HEK293 (cell line): ENCODE results near the gene ACSS1.

Source experiments
- CTCF ChIA-PET: fragments of 350-600 bp; formaldehyde crosslinking; extraction: SDS; loops from one replicate; lab custom pipeline; 2021; ENCODE audit warnings: antibody characterized with exemption; lab: Yijun Ruan, JAX
- POLR2A ChIA-PET: fragments of 300-600 bp; formaldehyde crosslinking; extraction: SDS; loops from one replicate; lab custom pipeline; 2020; ENCODE audit warnings: antibody characterized with exemption, inconsistent platforms; lab: Yijun Ruan, JAX
- H3K27ac ChIP-seq: fragments of 200-500 bp; sonication (Bioruptor generic); 2 replicates; pipeline ENCODE4 v1.5.1; 2014; ENCODE audit warnings: low read depth, low read length, control low read depth, inconsistent platforms; ENCODE audit errors: extremely low read depth
- H3K36me3 ChIP-seq, 2 experiments: fragments of 200-500 bp in 1 of 2; sonication (Bioruptor generic) in 1 of 2; 1 replicate in 1 of 2; 2 replicates in 1 of 2; pipeline ENCODE4 v1.5.1; 2014 to 2017; ENCODE audit warnings: inconsistent platforms in 2 of 2, low read length in 2 of 2; ENCODE audit not compliant: control insufficient read depth in 2 of 2, insufficient read depth in 1 of 2
- H3K4me1 ChIP-seq: fragments of 200-500 bp; sonication (Bioruptor generic); 2 replicates; pipeline ENCODE4 v1.5.1; 2014; ENCODE audit warnings: mild to moderate bottlenecking, low read length, inconsistent platforms; ENCODE audit not compliant: control insufficient read depth, insufficient read depth
- H3K4me3 ChIP-seq: 2 replicates; pipeline ENCODE4 v1.5.1; 2011; ENCODE audit warnings: low read depth, mild to moderate bottlenecking, control low read depth, low read length, moderate library complexity
- H3K9me3 ChIP-seq: fragments of 200-500 bp; sonication (Bioruptor generic); 2 replicates; pipeline ENCODE4 v1.5.1; 2014; ENCODE audit warnings: low read depth, low read length, inconsistent platforms; ENCODE audit not compliant: control insufficient read depth, insufficient read depth
- EGR2 ChIP-seq: fragments of 450-650 bp; formaldehyde crosslinking; IDR thresholded peaks from 2 replicates; pipeline ENCODE4 v1.5.1; 2016; ENCODE audit warnings: low read depth, missing biosample characterization, missing genetic modification characterization
- YY2 ChIP-seq: fragments of 450-650 bp; formaldehyde crosslinking; IDR thresholded peaks from 2 replicates; pipeline ENCODE4 v1.5.1; 2016; ENCODE audit warnings: missing biosample characterization, missing genetic modification characterization
- ZBTB8A ChIP-seq: fragments of 450-650 bp; formaldehyde crosslinking; IDR thresholded peaks from 2 replicates; pipeline ENCODE4 v1.5.1; 2016; ENCODE audit warnings: missing biosample characterization, missing genetic modification characterization
- ZNF2 ChIP-seq: fragments of 450-650 bp; formaldehyde crosslinking; IDR thresholded peaks from 2 replicates; pipeline ENCODE4 v1.5.1; 2016; ENCODE audit warnings: missing biosample characterization, missing genetic modification characterization
- ZNF211 ChIP-seq: fragments of 450-650 bp; formaldehyde crosslinking; IDR thresholded peaks from 2 replicates; pipeline ENCODE4 v1.5.1; 2016; ENCODE audit warnings: low read depth, missing biosample characterization, missing genetic modification characterization
- ZNF239 ChIP-seq: fragments of 450-650 bp; formaldehyde crosslinking; IDR thresholded peaks from 2 replicates; pipeline ENCODE4 v1.5.1; 2016; ENCODE audit warnings: missing biosample characterization, missing genetic modification characterization
- ZNF585B ChIP-seq: fragments of 450-650 bp; formaldehyde crosslinking; IDR thresholded peaks from 2 replicates; pipeline ENCODE4 v1.5.1; 2016; ENCODE audit warnings: missing biosample characterization, missing genetic modification characterization
- ZNF596 ChIP-seq: fragments of 450-650 bp; IDR thresholded peaks from 2 replicates; pipeline ENCODE4 v1.5.0; 2018; ENCODE audit warnings: missing biosample characterization, mild to moderate bottlenecking, missing genetic modification characterization, moderate library complexity
- ZNF776 ChIP-seq: fragments of 450-650 bp; formaldehyde crosslinking; IDR thresholded peaks from 2 replicates; pipeline ENCODE4 v1.5.0; 2017; ENCODE audit warnings: missing biosample characterization, missing genetic modification characterization, borderline replicate concordance
- ZXDB ChIP-seq: fragments of 450-650 bp; formaldehyde crosslinking; IDR thresholded peaks from 2 replicates; pipeline ENCODE4 v1.5.1; 2016; ENCODE audit warnings: missing biosample characterization, missing genetic modification characterization
- TF ChIP-seq, protein P1 (sequence below): fragments of 450-650 bp; formaldehyde crosslinking; IDR thresholded peaks from 2 replicates; pipeline ENCODE4 v1.5.1; 2016; ENCODE audit warnings: missing biosample characterization, missing genetic modification characterization, low read depth
- TF ChIP-seq, protein P2 (sequence below): fragments of 450-650 bp; formaldehyde crosslinking; IDR thresholded peaks from 2 replicates; pipeline ENCODE4 v1.5.1; 2016; ENCODE audit warnings: missing biosample characterization, missing genetic modification characterization
- TF ChIP-seq, protein P3 (sequence below): sonication (generic); formaldehyde crosslinking; IDR thresholded peaks from 2 replicates; pipeline ENCODE4 v1.8.1; 2022; ENCODE audit warnings: mild to moderate bottlenecking, moderate library complexity, missing genetic modification reagents
- TF ChIP-seq, protein P4 (sequence below): fragments of 450-650 bp; formaldehyde crosslinking; IDR thresholded peaks from 2 replicates; pipeline ENCODE4 v1.5.1; 2017; ENCODE audit warnings: missing biosample characterization, missing genetic modification characterization
- TF ChIP-seq, protein P5 (sequence below): fragments of 450-650 bp; IDR thresholded peaks from 2 replicates; pipeline ENCODE4 v1.5.1; 2018; ENCODE audit warnings: missing biosample characterization, missing genetic modification characterization
- TF ChIP-seq, protein P6 (sequence below): fragments of 450-650 bp; formaldehyde crosslinking; IDR thresholded peaks from 2 replicates; pipeline ENCODE4 v1.5.1; 2016; ENCODE audit warnings: missing biosample characterization, missing genetic modification characterization, borderline replicate concordance

The ACSS1 gene

DNA sequence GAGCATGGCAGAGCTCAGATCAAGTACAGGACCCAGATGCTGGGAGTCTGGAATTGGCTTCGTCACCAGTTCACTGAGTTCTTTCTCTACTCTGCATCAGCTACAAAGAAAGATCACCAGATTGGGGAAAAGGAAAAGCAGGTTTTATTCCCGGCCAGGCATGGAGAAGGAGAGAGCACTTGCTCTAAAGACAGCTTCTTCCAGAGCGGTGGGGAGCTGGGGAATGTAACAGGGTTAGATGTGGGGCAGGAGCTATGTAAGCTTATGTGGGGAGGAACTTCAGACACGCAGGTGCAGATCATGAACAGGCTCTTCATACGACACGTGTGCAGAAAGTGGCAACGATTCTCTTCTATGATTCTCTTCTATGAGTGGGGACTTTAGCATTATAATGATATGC lies 4.9 kb upstream of the ACSS1 start:
- POLR2A ChIA-PET: interaction anchor here (1.4 kb wide), 1 partner anchor 328 kb away, joined by 3 read pairs; the partner anchor contains the start of gene ABHD12
- CTCF ChIA-PET: interaction anchor here (0.5 to 5.4 kb wide), 8 partner anchors 18 to 1066 kb away, joined by 3 to 70 read pairs (median 3); no protein-coding TSS in a partner anchor
- H3K36me3 ChIP-seq: no peaks in the 10 kb centered on the region
- H3K27ac ChIP-seq: no peak overlapping the region
- H3K9me3 ChIP-seq: no peaks in the 10 kb centered on the region
- H3K4me1 ChIP-seq: no peaks in the 10 kb centered on the region
- no peak overlapping the region for H3K4me3 ChIP-seq
- TF ChIP-seq ZNF776 (tag by site-specific recombination) (no peak), ZNF211 (tag by site-specific recombination) (no peak), EGR2 (no peak), ZBTB8A (tag by site-specific recombination) (no peak), ZNF585B (tag by site-specific recombination) (no peak), ZNF239 (tag by site-specific recombination) (no peak), ZNF2 (tag by site-specific recombination) (no peak), YY2 (tag by site-specific recombination) (no peak), ZXDB (tag by site-specific recombination) (no peak), ZNF596 (tag by site-specific recombination) (no peak)
- TF ChIP-seq, protein P1, sequence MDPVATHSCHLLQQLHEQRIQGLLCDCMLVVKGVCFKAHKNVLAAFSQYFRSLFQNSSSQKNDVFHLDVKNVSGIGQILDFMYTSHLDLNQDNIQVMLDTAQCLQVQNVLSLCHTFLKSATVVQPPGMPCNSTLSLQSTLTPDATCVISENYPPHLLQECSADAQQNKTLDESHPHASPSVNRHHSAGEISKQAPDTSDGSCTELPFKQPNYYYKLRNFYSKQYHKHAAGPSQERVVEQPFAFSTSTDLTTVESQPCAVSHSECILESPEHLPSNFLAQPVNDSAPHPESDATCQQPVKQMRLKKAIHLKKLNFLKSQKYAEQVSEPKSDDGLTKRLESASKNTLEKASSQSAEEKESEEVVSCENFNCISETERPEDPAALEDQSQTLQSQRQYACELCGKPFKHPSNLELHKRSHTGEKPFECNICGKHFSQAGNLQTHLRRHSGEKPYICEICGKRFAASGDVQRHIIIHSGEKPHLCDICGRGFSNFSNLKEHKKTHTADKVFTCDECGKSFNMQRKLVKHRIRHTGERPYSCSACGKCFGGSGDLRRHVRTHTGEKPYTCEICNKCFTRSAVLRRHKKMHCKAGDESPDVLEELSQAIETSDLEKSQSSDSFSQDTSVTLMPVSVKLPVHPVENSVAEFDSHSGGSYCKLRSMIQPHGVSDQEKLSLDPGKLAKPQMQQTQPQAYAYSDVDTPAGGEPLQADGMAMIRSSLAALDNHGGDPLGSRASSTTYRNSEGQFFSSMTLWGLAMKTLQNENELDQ: no peak
- TF ChIP-seq, protein P2, sequence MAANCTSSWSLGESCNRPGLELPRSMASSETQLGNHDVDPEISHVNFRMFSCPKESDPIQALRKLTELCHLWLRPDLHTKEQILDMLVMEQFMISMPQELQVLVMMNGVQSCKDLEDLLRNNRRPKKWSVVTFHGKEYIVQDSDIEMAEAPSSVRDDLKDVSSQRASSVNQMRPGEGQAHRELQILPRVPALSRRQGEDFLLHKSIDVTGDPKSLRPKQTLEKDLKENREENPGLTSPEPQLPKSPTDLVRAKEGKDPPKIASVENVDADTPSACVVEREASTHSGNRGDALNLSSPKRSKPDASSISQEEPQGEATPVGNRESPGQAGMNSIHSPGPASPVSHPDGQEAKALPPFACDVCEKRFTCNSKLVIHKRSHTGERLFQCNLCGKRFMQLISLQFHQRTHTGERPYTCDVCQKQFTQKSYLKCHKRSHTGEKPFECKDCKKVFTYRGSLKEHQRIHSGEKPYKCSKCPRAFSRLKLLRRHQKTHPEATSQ (tag by site-specific recombination): no peak
- TF ChIP-seq, protein P3, sequence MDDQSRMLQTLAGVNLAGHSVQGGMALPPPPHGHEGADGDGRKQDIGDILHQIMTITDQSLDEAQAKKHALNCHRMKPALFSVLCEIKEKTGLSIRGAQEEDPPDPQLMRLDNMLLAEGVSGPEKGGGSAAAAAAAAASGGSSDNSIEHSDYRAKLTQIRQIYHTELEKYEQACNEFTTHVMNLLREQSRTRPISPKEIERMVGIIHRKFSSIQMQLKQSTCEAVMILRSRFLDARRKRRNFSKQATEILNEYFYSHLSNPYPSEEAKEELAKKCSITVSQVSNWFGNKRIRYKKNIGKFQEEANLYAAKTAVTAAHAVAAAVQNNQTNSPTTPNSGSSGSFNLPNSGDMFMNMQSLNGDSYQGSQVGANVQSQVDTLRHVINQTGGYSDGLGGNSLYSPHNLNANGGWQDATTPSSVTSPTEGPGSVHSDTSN (CRISPR knock-in tag): no peak
- TF ChIP-seq, protein P4, sequence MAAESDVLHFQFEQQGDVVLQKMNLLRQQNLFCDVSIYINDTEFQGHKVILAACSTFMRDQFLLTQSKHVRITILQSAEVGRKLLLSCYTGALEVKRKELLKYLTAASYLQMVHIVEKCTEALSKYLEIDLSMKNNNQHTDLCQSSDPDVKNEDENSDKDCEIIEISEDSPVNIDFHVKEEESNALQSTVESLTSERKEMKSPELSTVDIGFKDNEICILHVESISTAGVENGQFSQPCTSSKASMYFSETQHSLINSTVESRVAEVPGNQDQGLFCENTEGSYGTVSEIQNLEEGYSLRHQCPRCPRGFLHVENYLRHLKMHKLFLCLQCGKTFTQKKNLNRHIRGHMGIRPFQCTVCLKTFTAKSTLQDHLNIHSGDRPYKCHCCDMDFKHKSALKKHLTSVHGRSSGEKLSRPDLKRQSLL (tag by site-specific recombination): no peak
- TF ChIP-seq, protein P5, sequence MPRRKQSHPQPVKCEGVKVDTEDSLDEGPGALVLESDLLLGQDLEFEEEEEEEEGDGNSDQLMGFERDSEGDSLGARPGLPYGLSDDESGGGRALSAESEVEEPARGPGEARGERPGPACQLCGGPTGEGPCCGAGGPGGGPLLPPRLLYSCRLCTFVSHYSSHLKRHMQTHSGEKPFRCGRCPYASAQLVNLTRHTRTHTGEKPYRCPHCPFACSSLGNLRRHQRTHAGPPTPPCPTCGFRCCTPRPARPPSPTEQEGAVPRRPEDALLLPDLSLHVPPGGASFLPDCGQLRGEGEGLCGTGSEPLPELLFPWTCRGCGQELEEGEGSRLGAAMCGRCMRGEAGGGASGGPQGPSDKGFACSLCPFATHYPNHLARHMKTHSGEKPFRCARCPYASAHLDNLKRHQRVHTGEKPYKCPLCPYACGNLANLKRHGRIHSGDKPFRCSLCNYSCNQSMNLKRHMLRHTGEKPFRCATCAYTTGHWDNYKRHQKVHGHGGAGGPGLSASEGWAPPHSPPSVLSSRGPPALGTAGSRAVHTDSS: no peak
- TF ChIP-seq, protein P6, sequence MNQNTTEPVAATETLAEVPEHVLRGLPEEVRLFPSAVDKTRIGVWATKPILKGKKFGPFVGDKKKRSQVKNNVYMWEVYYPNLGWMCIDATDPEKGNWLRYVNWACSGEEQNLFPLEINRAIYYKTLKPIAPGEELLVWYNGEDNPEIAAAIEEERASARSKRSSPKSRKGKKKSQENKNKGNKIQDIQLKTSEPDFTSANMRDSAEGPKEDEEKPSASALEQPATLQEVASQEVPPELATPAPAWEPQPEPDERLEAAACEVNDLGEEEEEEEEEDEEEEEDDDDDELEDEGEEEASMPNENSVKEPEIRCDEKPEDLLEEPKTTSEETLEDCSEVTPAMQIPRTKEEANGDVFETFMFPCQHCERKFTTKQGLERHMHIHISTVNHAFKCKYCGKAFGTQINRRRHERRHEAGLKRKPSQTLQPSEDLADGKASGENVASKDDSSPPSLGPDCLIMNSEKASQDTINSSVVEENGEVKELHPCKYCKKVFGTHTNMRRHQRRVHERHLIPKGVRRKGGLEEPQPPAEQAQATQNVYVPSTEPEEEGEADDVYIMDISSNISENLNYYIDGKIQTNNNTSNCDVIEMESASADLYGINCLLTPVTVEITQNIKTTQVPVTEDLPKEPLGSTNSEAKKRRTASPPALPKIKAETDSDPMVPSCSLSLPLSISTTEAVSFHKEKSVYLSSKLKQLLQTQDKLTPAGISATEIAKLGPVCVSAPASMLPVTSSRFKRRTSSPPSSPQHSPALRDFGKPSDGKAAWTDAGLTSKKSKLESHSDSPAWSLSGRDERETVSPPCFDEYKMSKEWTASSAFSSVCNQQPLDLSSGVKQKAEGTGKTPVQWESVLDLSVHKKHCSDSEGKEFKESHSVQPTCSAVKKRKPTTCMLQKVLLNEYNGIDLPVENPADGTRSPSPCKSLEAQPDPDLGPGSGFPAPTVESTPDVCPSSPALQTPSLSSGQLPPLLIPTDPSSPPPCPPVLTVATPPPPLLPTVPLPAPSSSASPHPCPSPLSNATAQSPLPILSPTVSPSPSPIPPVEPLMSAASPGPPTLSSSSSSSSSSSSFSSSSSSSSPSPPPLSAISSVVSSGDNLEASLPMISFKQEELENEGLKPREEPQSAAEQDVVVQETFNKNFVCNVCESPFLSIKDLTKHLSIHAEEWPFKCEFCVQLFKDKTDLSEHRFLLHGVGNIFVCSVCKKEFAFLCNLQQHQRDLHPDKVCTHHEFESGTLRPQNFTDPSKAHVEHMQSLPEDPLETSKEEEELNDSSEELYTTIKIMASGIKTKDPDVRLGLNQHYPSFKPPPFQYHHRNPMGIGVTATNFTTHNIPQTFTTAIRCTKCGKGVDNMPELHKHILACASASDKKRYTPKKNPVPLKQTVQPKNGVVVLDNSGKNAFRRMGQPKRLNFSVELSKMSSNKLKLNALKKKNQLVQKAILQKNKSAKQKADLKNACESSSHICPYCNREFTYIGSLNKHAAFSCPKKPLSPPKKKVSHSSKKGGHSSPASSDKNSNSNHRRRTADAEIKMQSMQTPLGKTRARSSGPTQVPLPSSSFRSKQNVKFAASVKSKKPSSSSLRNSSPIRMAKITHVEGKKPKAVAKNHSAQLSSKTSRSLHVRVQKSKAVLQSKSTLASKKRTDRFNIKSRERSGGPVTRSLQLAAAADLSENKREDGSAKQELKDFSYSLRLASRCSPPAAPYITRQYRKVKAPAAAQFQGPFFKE (tag by site-specific recombination): no peak
